ENCODE data around the gene KDELR1. TPM values are rescaled to one million over a fixed set of nuclear protein-coding genes. Genes with fewer than 3 reads are reported as not detected.

Gene KDELR1
- total and polyA plus RNA-seq, 2 of the 13 experiments (the other 11 are each of a cell fraction or from before 2014, with no cell fraction given) = 134 to 185 TPM

GRCh38 chr19:48354332-48354992 is 36.9 kb downstream of the KDELR1 start (continued):
- TF ChIP-seq ZNF572 (CRISPR knock-in tag; IDR thresholded peaks at IDR 0.05) (no peak), RBM22 (optimal IDR thresholded peaks at IDR 0.05; ENCODE audit: low read length) (no peak), DMTF1 (CRISPR knock-in tag; IDR thresholded peaks at IDR 0.05) (no peak), ZC3H13 (CRISPR knock-in tag; IDR thresholded peaks at IDR 0.05) (0 out of 2 replicates have a peak, but pooled peaks have one; percentile 22), ATF1 (CRISPR knock-in tag; IDR thresholded peaks at IDR 0.05) (peak; percentile 69), TARDBP (CRISPR knock-in tag; IDR thresholded peaks at IDR 0.05) (peak; percentile 80; the same call in 1 of the 2 replicates), HNRNPH1 (optimal IDR thresholded peaks at IDR 0.05; ENCODE audit: low read depth, low read length) (no peak), FOXK1 (CRISPR knock-in tag; IDR thresholded peaks at IDR 0.05; ENCODE audit: borderline replicate concordance, low read depth) (peak; percentile 77; the same call in 1 of the 2 replicates), ZNF652 (CRISPR knock-in tag; IDR thresholded peaks at IDR 0.05; ENCODE audit: borderline replicate concordance, low read depth) (peak; percentile 30; the same call in 1 of the 2 replicates), ZNF251 (CRISPR knock-in tag; IDR thresholded peaks at IDR 0.05) (no peak), ZNF33B (CRISPR knock-in tag; IDR thresholded peaks at IDR 0.05) (0 out of 2 replicates have a peak, but pooled peaks have one; percentile 49), MYNN (CRISPR knock-in tag; IDR thresholded peaks at IDR 0.05; ENCODE audit: low read depth) (no peak), SOX6 (IDR thresholded peaks at IDR 0.05) (no peak), SOX6 (CRISPR knock-in tag; IDR thresholded peaks at IDR 0.05) (peak; percentile 100), ARID2 (CRISPR knock-in tag; IDR thresholded peaks at IDR 0.05; ENCODE audit: borderline replicate concordance) (no peak), ZNF503 (CRISPR knock-in tag; IDR thresholded peaks at IDR 0.05) (peak; percentile 84; the same call in 1 of the 2 replicates)
- TF ChIP-seq, protein P1, sequence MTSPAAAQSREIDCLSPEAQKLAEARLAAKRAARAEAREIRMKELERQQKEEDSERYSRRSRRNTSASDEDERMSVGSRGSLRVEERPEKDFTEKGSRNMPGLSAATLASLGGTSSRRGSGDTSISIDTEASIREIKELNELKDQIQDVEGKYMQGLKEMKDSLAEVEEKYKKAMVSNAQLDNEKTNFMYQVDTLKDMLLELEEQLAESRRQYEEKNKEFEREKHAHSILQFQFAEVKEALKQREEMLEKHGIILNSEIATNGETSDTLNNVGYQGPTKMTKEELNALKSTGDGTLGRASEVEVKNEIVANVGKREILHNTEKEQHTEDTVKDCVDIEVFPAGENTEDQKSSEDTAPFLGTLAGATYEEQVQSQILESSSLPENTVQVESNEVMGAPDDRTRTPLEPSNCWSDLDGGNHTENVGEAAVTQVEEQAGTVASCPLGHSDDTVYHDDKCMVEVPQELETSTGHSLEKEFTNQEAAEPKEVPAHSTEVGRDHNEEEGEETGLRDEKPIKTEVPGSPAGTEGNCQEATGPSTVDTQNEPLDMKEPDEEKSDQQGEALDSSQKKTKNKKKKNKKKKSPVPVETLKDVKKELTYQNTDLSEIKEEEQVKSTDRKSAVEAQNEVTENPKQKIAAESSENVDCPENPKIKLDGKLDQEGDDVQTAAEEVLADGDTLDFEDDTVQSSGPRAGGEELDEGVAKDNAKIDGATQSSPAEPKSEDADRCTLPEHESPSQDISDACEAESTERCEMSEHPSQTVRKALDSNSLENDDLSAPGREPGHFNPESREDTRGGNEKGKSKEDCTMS (CRISPR knock-in tag; conservative IDR thresholded peaks at IDR 0.05) = no peak
- TF ChIP-seq, protein P2, sequence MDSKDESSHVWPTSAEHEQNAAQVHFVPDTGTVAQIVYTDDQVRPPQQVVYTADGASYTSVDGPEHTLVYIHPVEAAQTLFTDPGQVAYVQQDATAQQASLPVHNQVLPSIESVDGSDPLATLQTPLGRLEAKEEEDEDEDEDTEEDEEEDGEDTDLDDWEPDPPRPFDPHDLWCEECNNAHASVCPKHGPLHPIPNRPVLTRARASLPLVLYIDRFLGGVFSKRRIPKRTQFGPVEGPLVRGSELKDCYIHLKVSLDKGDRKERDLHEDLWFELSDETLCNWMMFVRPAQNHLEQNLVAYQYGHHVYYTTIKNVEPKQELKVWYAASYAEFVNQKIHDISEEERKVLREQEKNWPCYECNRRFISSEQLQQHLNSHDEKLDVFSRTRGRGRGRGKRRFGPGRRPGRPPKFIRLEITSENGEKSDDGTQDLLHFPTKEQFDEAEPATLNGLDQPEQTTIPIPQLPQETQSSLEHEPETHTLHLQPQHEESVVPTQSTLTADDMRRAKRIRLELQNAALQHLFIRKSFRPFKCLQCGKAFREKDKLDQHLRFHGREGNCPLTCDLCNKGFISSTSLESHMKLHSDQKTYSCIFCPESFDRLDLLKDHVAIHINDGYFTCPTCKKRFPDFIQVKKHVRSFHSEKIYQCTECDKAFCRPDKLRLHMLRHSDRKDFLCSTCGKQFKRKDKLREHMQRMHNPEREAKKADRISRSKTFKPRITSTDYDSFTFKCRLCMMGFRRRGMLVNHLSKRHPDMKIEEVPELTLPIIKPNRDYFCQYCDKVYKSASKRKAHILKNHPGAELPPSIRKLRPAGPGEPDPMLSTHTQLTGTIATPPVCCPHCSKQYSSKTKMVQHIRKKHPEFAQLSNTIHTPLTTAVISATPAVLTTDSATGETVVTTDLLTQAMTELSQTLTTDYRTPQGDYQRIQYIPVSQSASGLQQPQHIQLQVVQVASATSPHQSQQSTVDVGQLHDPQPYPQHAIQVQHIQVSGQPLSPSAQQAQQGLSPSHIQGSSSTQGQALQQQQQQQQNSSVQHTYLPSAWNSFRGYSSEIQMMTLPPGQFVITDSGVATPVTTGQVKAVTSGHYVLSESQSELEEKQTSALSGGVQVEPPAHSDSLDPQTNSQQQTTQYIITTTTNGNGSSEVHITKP (CRISPR knock-in tag; IDR thresholded peaks at IDR 0.05; ENCODE audit: low read depth) = peak; percentile 84

Data from HepG2 (cell line).